IMR-90 (cell line): ENCODE results near the gene TTL. TPM values are rescaled to one million over a fixed set of nuclear protein-coding genes. Genes with fewer than 3 reads are reported as not detected.

Experiments
- ATAC-seq: fragments of 200-7000 bp; cut with Tn5 transposase; 2 replicates; pipeline ENCODE4 v1.9.1; 2020; ENCODE audit warnings: low read depth, mild to moderate bottlenecking, moderate library complexity
- BruUV-seq: library from RNA; stranded (reverse); fragments of 400-500 nt; replicated peaks from 2 replicates; lab custom pipeline; 2021; lab: Mats Ljungman, UMichigan
- CTCF ChIA-PET: fragments of 300-600 bp; formaldehyde crosslinking; extraction: SDS; loops from one replicate; lab custom pipeline; 2021; ENCODE audit warnings: antibody characterized with exemption; lab: Yijun Ruan, JAX
- POLR2A ChIA-PET: fragments of 300-600 bp; sonication (Branson Sonifier 250); formaldehyde crosslinking; loops from one replicate; lab custom pipeline; 2022; ENCODE audit warnings: antibody characterized with exemption; ENCODE audit not compliant: unreplicated experiment; lab: Charles Lee
- DNase-seq: peaks from one replicate; pipeline ENCODE4 v3.0.0; 2013
- H2AFZ ChIP-seq: replicated peaks from 2 replicates; pipeline ENCODE3; 2013; ENCODE audit warnings: low read length, mild to moderate bottlenecking; ENCODE audit not compliant: poor library complexity
- H2AK5ac ChIP-seq: 2 replicates; pipeline ENCODE4 v1.6.1; 2013; ENCODE audit warnings: low read depth, low read length, inconsistent platforms
- H2AK9ac ChIP-seq: replicated peaks from 2 replicates; pipeline ENCODE3; 2013; ENCODE audit warnings: mild to moderate bottlenecking, low read depth, low read length, moderate library complexity; ENCODE audit not compliant: poor library complexity
- H2BK120ac ChIP-seq: 2 replicates; pipeline ENCODE4 v1.6.1; 2013; ENCODE audit warnings: low read depth, low read length, inconsistent platforms
- H2BK15ac ChIP-seq: 3 replicates; pipeline ENCODE4 v1.6.1; 2013; ENCODE audit warnings: low read depth, low read length, inconsistent platforms
- H2BK20ac ChIP-seq: 2 replicates; pipeline ENCODE4 v1.6.1; 2013; ENCODE audit warnings: low read depth, mild to moderate bottlenecking, inconsistent platforms, low read length, moderate library complexity
- H2BK5ac ChIP-seq: 2 replicates; pipeline ENCODE4 v1.6.1; 2013; ENCODE audit warnings: mild to moderate bottlenecking, low read depth, low read length, inconsistent platforms; ENCODE audit not compliant: poor library complexity, severe bottlenecking
- H3K14ac ChIP-seq: replicated peaks from 2 replicates; pipeline ENCODE4 v1.6.1; 2013; ENCODE audit warnings: low read depth, low read length, inconsistent platforms
- H3K18ac ChIP-seq: 2 replicates; pipeline ENCODE4 v1.6.1; 2013; ENCODE audit warnings: low read depth, low read length, control low read depth
- H3K23ac ChIP-seq: 2 replicates; pipeline ENCODE4 v1.6.1; 2013; ENCODE audit warnings: low read depth, low read length, inconsistent platforms
- H3K27ac ChIP-seq: 2 replicates; pipeline ENCODE4 v1.5.1; 2013; ENCODE audit warnings: mild to moderate bottlenecking, control low read depth, low read length; ENCODE audit not compliant: insufficient read depth
- H3K27me3 ChIP-seq: 2 replicates; pipeline ENCODE4 v1.6.1; 2013; ENCODE audit warnings: low read length; ENCODE audit not compliant: control insufficient read depth, insufficient read depth
- H3K36me3 ChIP-seq: 2 replicates; pipeline ENCODE4 v1.6.1; 2013; ENCODE audit warnings: low read length, mixed read lengths; ENCODE audit not compliant: control insufficient read depth, insufficient read depth
- H3K4ac ChIP-seq: 2 replicates; pipeline ENCODE4 v1.6.1; 2013; ENCODE audit warnings: low read depth, low read length, inconsistent platforms
- H3K4me1 ChIP-seq: 2 replicates; pipeline ENCODE4 v1.6.1; 2013; ENCODE audit warnings: low read length, mixed read lengths; ENCODE audit not compliant: control insufficient read depth, insufficient read depth
- H3K4me2 ChIP-seq: 2 replicates; pipeline ENCODE4 v1.6.1; 2013; ENCODE audit warnings: low read depth, mild to moderate bottlenecking, control low read depth, low read length, moderate library complexity
- H3K4me3 ChIP-seq: 2 replicates; pipeline ENCODE4 v1.5.1; 2013; ENCODE audit warnings: low read depth, mild to moderate bottlenecking, control low read depth, low read length, moderate library complexity; ENCODE audit not compliant: insufficient read depth
- H3K56ac ChIP-seq: 2 replicates; pipeline ENCODE4 v1.6.1; 2013; ENCODE audit warnings: low read length, inconsistent platforms; ENCODE audit not compliant: insufficient read depth; ENCODE audit errors: extremely low read depth
- H3K79me1 ChIP-seq, 2 experiments: 2 replicates each; pipeline ENCODE4 v1.6.1; 2013; ENCODE audit warnings: low read length in 2 of 2, inconsistent platforms in 1 of 2, low read depth in 1 of 2
- H3K9ac ChIP-seq: 2 replicates; pipeline ENCODE4 v1.6.1; 2013; ENCODE audit warnings: low read depth, low read length, control low read depth
- H3K9me1 ChIP-seq: 2 replicates; pipeline ENCODE4 v1.6.1; 2013; ENCODE audit warnings: low read length, inconsistent platforms; ENCODE audit not compliant: insufficient read depth
- H3K9me3 ChIP-seq: 2 replicates; pipeline ENCODE4 v1.6.1; 2013; ENCODE audit warnings: low read length; ENCODE audit not compliant: control insufficient read depth, insufficient read depth
- H4K20me1 ChIP-seq: 2 replicates; pipeline ENCODE4 v1.6.1; 2013; ENCODE audit warnings: low read length, inconsistent platforms; ENCODE audit not compliant: insufficient read depth
- H4K5ac ChIP-seq: 2 replicates; pipeline ENCODE4 v1.6.1; 2013; ENCODE audit warnings: mild to moderate bottlenecking, low read depth, low read length, control low read depth
- H4K8ac ChIP-seq, 2 experiments: 2 replicates each; pipeline ENCODE4 v1.6.1; 2013; ENCODE audit warnings: low read depth in 2 of 2, low read length in 2 of 2, control low read depth in 1 of 2, inconsistent platforms in 1 of 2
- H4K91ac ChIP-seq: 2 replicates; pipeline ENCODE4 v1.6.1; 2013; ENCODE audit warnings: low read depth, low read length, inconsistent platforms; ENCODE audit not compliant: insufficient read depth
- BHLHE40 ChIP-seq: fragments of 150-350 bp; IDR thresholded peaks from 2 replicates; pipeline ENCODE4 v1.6.1; 2016; ENCODE audit warnings: mild to moderate bottlenecking, low read depth, low read length
- CEBPB ChIP-seq: IDR thresholded peaks from 2 replicates; pipeline ENCODE4 v1.6.1; 2012; ENCODE audit warnings: low read depth, low read length, improper control_type of control experiment
- CHD1 ChIP-seq: IDR thresholded peaks from 2 replicates; pipeline ENCODE4 v1.6.1; 2012; ENCODE audit warnings: low read depth, low read length, improper control_type of control experiment
- CTCF ChIP-seq: conservative IDR thresholded peaks from 2 replicates; pipeline ENCODE4 v1.5.1; 2012; ENCODE audit warnings: mild to moderate bottlenecking, low read depth, low read length, improper control_type of control experiment
- ELK1 ChIP-seq: fragments of 150-350 bp; IDR thresholded peaks from 2 replicates; pipeline ENCODE4 v1.6.1; 2016; ENCODE audit warnings: low read depth, mild to moderate bottlenecking, low read length, moderate library complexity, borderline replicate concordance
- FOS ChIP-seq: fragments of 150-350 bp; IDR thresholded peaks from 2 replicates; pipeline ENCODE4 v1.6.1; 2016; ENCODE audit warnings: low read depth, low read length
- MAFK ChIP-seq: IDR thresholded peaks from 2 replicates; pipeline ENCODE4 v1.6.1; 2012; ENCODE audit warnings: low read depth, low read length, improper control_type of control experiment
- MXI1 ChIP-seq: IDR thresholded peaks from 2 replicates; pipeline ENCODE4 v1.6.1; 2012; ENCODE audit warnings: low read depth, mild to moderate bottlenecking, low read length, moderate library complexity, borderline replicate concordance
- NFE2L2 ChIP-seq: fragments of 150-350 bp; IDR thresholded peaks from 2 replicates; pipeline ENCODE4 v1.6.1; 2016; ENCODE audit warnings: low read depth, mild to moderate bottlenecking, low read length
- RAD21 ChIP-seq: IDR thresholded peaks from 2 replicates; pipeline ENCODE4 v1.6.1; 2012; ENCODE audit warnings: low read length, improper control_type of control experiment
- RCOR1 ChIP-seq: IDR thresholded peaks from 2 replicates; pipeline ENCODE4 v1.6.1; 2012; ENCODE audit warnings: mild to moderate bottlenecking, low read length, improper control_type of control experiment; ENCODE audit not compliant: insufficient replicate concordance
- RFX5 ChIP-seq: IDR thresholded peaks from 2 replicates; pipeline ENCODE4 v1.8.0; 2012; ENCODE audit warnings: low read depth, mild to moderate bottlenecking, low read length, moderate library complexity
- SMC3 ChIP-seq: fragments of 150-350 bp; IDR thresholded peaks from 2 replicates; pipeline ENCODE4 v1.6.1; 2016; ENCODE audit warnings: low read depth, mild to moderate bottlenecking, antibody characterized with exemption, low read length, moderate library complexity
- USF2 ChIP-seq: fragments of 150-350 bp; IDR thresholded peaks from 2 replicates; pipeline ENCODE4 v1.6.1; 2017; ENCODE audit warnings: mild to moderate bottlenecking, antibody characterized with exemption, low read length, low read depth
- WGBS, 2 experiments: methylation state at CpG; one replicate each; pipeline versions ENCODE4 v1.1.5 to v1.1.7; 2013; ENCODE audit warnings: missing lambda C conversion rate in 2 of 2; ENCODE audit not compliant: insufficient read length in 1 of 2; ENCODE audit errors: extremely low coverage in 2 of 2; 5-methylcytosine and 5-hydroxymethylcytosine counted together
- dilution Hi-C: fragments of 300-500 bp; cut with HindIII; formaldehyde crosslinking; loops from one replicate; pipeline ENCODE4 v1.14.3; 2018; ENCODE audit warnings: low sequenced_read_pairs; ENCODE audit not compliant: unreplicated experiment
- in situ Hi-C: fragments of 300-500 bp; cut with MboI; formaldehyde crosslinking; loops from 3 replicates; pipeline ENCODE4 v1.14.3; 2019; ENCODE audit warnings: low sequenced_read_pairs, inconsistent platforms, mixed read lengths
- intact Hi-C: fragments of 100-400 bp; cut with micrococcal nuclease; formaldehyde crosslinking; loops from 2 replicates; pipeline ENCODE4 v1.10.0; 2022
- polyA plus RNA-seq, 3 experiments: library from polyadenylated mRNA; depleted of rRNA; stranded (reverse); fragments of >200 nt; gene quantifications; 2 replicates each; pipeline ENCODE4 v1.2.3, GENCODE V29; 2012; ENCODE audit warnings: low replicate concordance in 1 of 3
- total RNA-seq: library from RNA; depleted of rRNA; stranded (reverse); fragments of >200 nt; gene quantifications from 2 replicates; pipeline ENCODE4 v1.2.3, GENCODE V29; 2012

The TTL gene
- total and polyA plus RNA-seq, 2 of the 4 experiments (the other 2 are of a cell fraction): 18.2 to 36.2 TPM

- H2AFZ ChIP-seq: no peak overlapping the region
- H2BK5ac ChIP-seq: no peak overlapping the region
- no peaks in the 10 kb centered on the region for H3K4me1 ChIP-seq
- H4K20me1 ChIP-seq: no peaks in the 10 kb centered on the region
- whole genome bisulfite sequencing, 2 experiments: no CpG with 5 or more reads among the region's 2 CpGs
- H3K9me1 ChIP-seq: no peaks in the 10 kb centered on the region
- H3K23ac ChIP-seq: no peak overlapping the region
- no peak overlapping the region for H3K9ac ChIP-seq
- no peak overlapping the region for H2BK15ac ChIP-seq
- BruUV-seq: no TSS peak
- no peaks in the 10 kb centered on the region for H3K9me3 ChIP-seq
- no peak overlapping the region for H3K18ac ChIP-seq
- no peak overlapping the region for H3K14ac ChIP-seq
- no peak overlapping the region for H3K56ac ChIP-seq
- H3K4me2 ChIP-seq: no peak overlapping the region
- H2BK20ac ChIP-seq: no peak overlapping the region
- no peaks in the 10 kb centered on the region for H3K36me3 ChIP-seq
- no peak overlapping the region for H3K4ac ChIP-seq
- H4K8ac ChIP-seq: peak overlapping the region; percentile 95 to 96; a peak in 3 of 4 replicates
- H3K79me1 ChIP-seq: peaks cover 10 to 28% of the 10 kb centered on the region in 2 experiments
- H2AK9ac ChIP-seq: no peak overlapping the region
- no peak overlapping the region for H4K91ac ChIP-seq
- ChIA-PET CTCF (no interaction called here), POLR2A (no interaction called here)
- intact Hi-C loops: loop anchor here (5.0 kb wide), 1 partner anchor 284 kb away; the partner anchor contains the start of gene ZC3H8
- in situ Hi-C loops: no loop called here
- no peak overlapping the region for H3K4me3 ChIP-seq
- TF ChIP-seq CEBPB: no peak
- no peak for TF ChIP-seq BHLHE40
- no peak for TF ChIP-seq ELK1
- TF ChIP-seq MAFK: no peak
- no peak for TF ChIP-seq NFE2L2
- no peak for TF ChIP-seq RAD21
- no peak for TF ChIP-seq FOS
- TF ChIP-seq USF2: no peak
- no peak for TF ChIP-seq SMC3
- no peak for TF ChIP-seq CHD1
- no peak for TF ChIP-seq RFX5
- TF ChIP-seq MXI1: no peak
- TF ChIP-seq RCOR1: no peak
- TF ChIP-seq CTCF: no peak
- no peak overlapping the region for H2AK5ac ChIP-seq
- H3K27me3 ChIP-seq: no peaks in the 10 kb centered on the region
- H2BK120ac ChIP-seq: no peak overlapping the region
- DNase-seq (no peak), ATAC-seq (no peak)
- peak overlapping the region; percentile 41 for H4K5ac ChIP-seq
- H3K27ac ChIP-seq: no peak overlapping the region
- dilution Hi-C loops: no loop called here
These were observed 59.0 kb downstream of the TTL start for GRCh38 chr2:112540906-112541305.
